SK-N-SH (cell line): ENCODE measurements around the gene HNRNPM. TPM values are rescaled to one million over a fixed set of nuclear protein-coding genes. Genes with fewer than 3 reads are reported as not detected.

Source experiments
- CTCF ChIA-PET: fragments of 300-600, 350-600 bp; formaldehyde crosslinking; extraction: SDS; loops from one replicate; lab custom pipeline; 2021; lab: Yijun Ruan, JAX
- POLR2A ChIA-PET: fragments of 350-600 bp; sonication (Branson Sonifier 250); formaldehyde crosslinking; extraction: SDS; loops from one replicate; lab custom pipeline; 2020; ENCODE audit warnings: antibody characterized with exemption, inconsistent platforms; lab: Yijun Ruan, JAX
- DNase-seq: peaks from one replicate; pipeline ENCODE4 v3.0.0; 2012
- H2AFZ ChIP-seq: fragments of 200-600 bp; sonication (generic); 2 replicates; pipeline ENCODE4 v1.8.1; 2016; ENCODE audit warnings: antibody characterized with exemption, mild to moderate bottlenecking, low read depth
- H3F3A ChIP-seq: fragments of 200-600 bp; sonication (generic); replicated peaks from 2 replicates; pipeline ENCODE3; 2016; ENCODE audit warnings: antibody characterized with exemption, mild to moderate bottlenecking; ENCODE audit not compliant: insufficient read depth
- H3K27ac ChIP-seq, 2 experiments: fragments of 200-500 bp in 1 of 2; fragments of 200-600 bp in 1 of 2; sonication (Bioruptor generic) in 1 of 2; sonication (generic), shearing (Covaris generic) in 1 of 2; 2 replicates each; pipeline versions ENCODE4 v1.5.1 to v1.6.1; 2014 to 2016; ENCODE audit warnings: low read depth in 2 of 2, inconsistent platforms in 1 of 2, low read length in 1 of 2, mild to moderate bottlenecking in 1 of 2, mixed read lengths in 1 of 2
- H3K27me3 ChIP-seq: fragments of 200-600 bp; sonication (generic), shearing (Covaris generic); 2 replicates; pipeline ENCODE4 v1.6.1; 2016; ENCODE audit warnings: mixed run types; ENCODE audit not compliant: insufficient read depth
- H3K36me3 ChIP-seq, 2 experiments: fragments of 200-500 bp in 1 of 2; fragments of 200-600 bp in 1 of 2; sonication (Bioruptor generic) in 1 of 2; sonication (generic) in 1 of 2; replicated peaks in 1 of 2; 2 replicates each; pipeline versions ENCODE3 to v1.5.1; 2014 to 2016; ENCODE audit warnings: low read length in 1 of 2, mild to moderate bottlenecking in 1 of 2; ENCODE audit not compliant: insufficient read depth in 2 of 2, control insufficient read depth in 1 of 2
- H3K4me1 ChIP-seq, 2 experiments: fragments of 200-500 bp in 1 of 2; fragments of 200-600 bp in 1 of 2; sonication (Bioruptor generic) in 1 of 2; sonication (generic), shearing (Covaris generic) in 1 of 2; 2 replicates each; pipeline versions ENCODE4 v1.5.1 to v1.6.1; 2014 to 2016; ENCODE audit warnings: low read depth in 1 of 2, low read length in 1 of 2, mixed run types in 1 of 2; ENCODE audit not compliant: insufficient read depth in 2 of 2, control insufficient read depth in 1 of 2
- H3K4me2 ChIP-seq: fragments of 200-600 bp; sonication (generic), shearing (Covaris generic); 2 replicates; pipeline ENCODE4 v1.6.1; 2017; ENCODE audit warnings: mixed run types
- H3K4me3 ChIP-seq, 2 experiments: fragments of 200-500 bp in 1 of 2; fragments of 200-600 bp in 1 of 2; sonication (Bioruptor generic) in 1 of 2; sonication (generic), shearing (Covaris generic) in 1 of 2; 2 replicates each; pipeline versions ENCODE4 v1.5.1 to v1.8.1; 2014 to 2016; ENCODE audit warnings: low read depth in 2 of 2, inconsistent platforms in 1 of 2, low read length in 1 of 2, mild to moderate bottlenecking in 1 of 2, mixed read lengths in 1 of 2, moderate library complexity in 1 of 2
- H3K79me2 ChIP-seq: fragments of 200-600 bp; sonication (generic); 2 replicates; pipeline ENCODE4 v1.8.1; 2017; ENCODE audit warnings: mild to moderate bottlenecking; ENCODE audit not compliant: insufficient read depth
- H3K9ac ChIP-seq: fragments of 200-600 bp; sonication (generic); 2 replicates; pipeline ENCODE4 v1.6.1; 2017; ENCODE audit warnings: mixed run types
- H3K9me2 ChIP-seq: fragments of 200-600 bp; sonication (generic); 2 replicates; pipeline ENCODE4 v1.6.1; 2017; ENCODE audit warnings: mixed run types
- H3K9me3 ChIP-seq: fragments of 200-600 bp; sonication (generic); 2 replicates; pipeline ENCODE4 v1.6.1; 2017; ENCODE audit warnings: mixed run types, mild to moderate bottlenecking, moderate library complexity
- H4K20me1 ChIP-seq: fragments of 200-600 bp; sonication (generic); 2 replicates; pipeline ENCODE4 v1.6.1; 2017; ENCODE audit warnings: mild to moderate bottlenecking, mixed run types; ENCODE audit not compliant: insufficient read depth
- EP300 ChIP-seq, 2 experiments: IDR thresholded peaks; 2 replicates each; pipeline versions ENCODE4 v1.4.0 to v1.6.1; 2012; ENCODE audit warnings: borderline replicate concordance in 1 of 2, low read depth in 1 of 2, low read length in 1 of 2
- FOSL2 ChIP-seq: IDR thresholded peaks from 2 replicates; pipeline ENCODE4 v1.4.0; 2012; ENCODE audit warnings: low read depth, mild to moderate bottlenecking, moderate library complexity, borderline replicate concordance
- GATA2 ChIP-seq: sonication (generic); formaldehyde crosslinking; IDR thresholded peaks from 2 replicates; pipeline ENCODE4 v1.5.0; 2020; ENCODE audit warnings: mild to moderate bottlenecking, missing genetic modification reagents
- JUND ChIP-seq: IDR thresholded peaks from 2 replicates; pipeline ENCODE4 v1.4.0; 2012
- POLR2AphosphoS5 ChIP-seq: IDR thresholded peaks from 2 replicates; pipeline ENCODE4 v1.6.1; 2012; ENCODE audit warnings: low read depth, low read length
- RCOR1 ChIP-seq: fragments of 150-350 bp; IDR thresholded peaks from 2 replicates; pipeline ENCODE4 v1.6.1; 2017; ENCODE audit warnings: antibody characterized with exemption, low read length
- RFX5 ChIP-seq: IDR thresholded peaks from 2 replicates; pipeline ENCODE4 v1.6.1; 2012; ENCODE audit warnings: mild to moderate bottlenecking, improper control_type of control experiment, low read length
- SMC3 ChIP-seq: IDR thresholded peaks from 2 replicates; pipeline ENCODE4 v1.6.1; 2012; ENCODE audit warnings: low read depth, low read length, improper control_type of control experiment
- TCF12 ChIP-seq: IDR thresholded peaks from 2 replicates; pipeline ENCODE4 v1.4.0; 2012
- YY1 ChIP-seq: IDR thresholded peaks from 2 replicates; pipeline ENCODE4 v1.4.0; 2012; ENCODE audit warnings: low read depth, mild to moderate bottlenecking
- ZBTB33 ChIP-seq: IDR thresholded peaks from 2 replicates; pipeline ENCODE4 v1.4.0; 2012; ENCODE audit warnings: low read depth, borderline replicate concordance
- WGBS: methylation state at CpG from one replicate; pipeline ENCODE4 v1.1.6; 2017; ENCODE audit warnings: low lambda C conversion rate; 5-methylcytosine and 5-hydroxymethylcytosine counted together
- polyA plus RNA-seq, 3 experiments: library from polyadenylated mRNA; depleted of rRNA; stranded (reverse); fragments of >200 nt; gene quantifications; 2 replicates each; pipeline ENCODE4 v1.2.3, GENCODE V29; 2012
- TF ChIP-seq, protein P1 (sequence below): IDR thresholded peaks from 2 replicates; pipeline ENCODE4; 2012
- TF ChIP-seq, protein P2 (sequence below): fragments of 150-350 bp; IDR thresholded peaks from 2 replicates; pipeline ENCODE4 v1.6.1; 2016; ENCODE audit warnings: mild to moderate bottlenecking, low read depth, low read length

HNRNPM gene
- polyA plus RNA-seq, 1 of the 3 experiments (the other 2 are of a cell fraction), result 205 TPM

DNA sequence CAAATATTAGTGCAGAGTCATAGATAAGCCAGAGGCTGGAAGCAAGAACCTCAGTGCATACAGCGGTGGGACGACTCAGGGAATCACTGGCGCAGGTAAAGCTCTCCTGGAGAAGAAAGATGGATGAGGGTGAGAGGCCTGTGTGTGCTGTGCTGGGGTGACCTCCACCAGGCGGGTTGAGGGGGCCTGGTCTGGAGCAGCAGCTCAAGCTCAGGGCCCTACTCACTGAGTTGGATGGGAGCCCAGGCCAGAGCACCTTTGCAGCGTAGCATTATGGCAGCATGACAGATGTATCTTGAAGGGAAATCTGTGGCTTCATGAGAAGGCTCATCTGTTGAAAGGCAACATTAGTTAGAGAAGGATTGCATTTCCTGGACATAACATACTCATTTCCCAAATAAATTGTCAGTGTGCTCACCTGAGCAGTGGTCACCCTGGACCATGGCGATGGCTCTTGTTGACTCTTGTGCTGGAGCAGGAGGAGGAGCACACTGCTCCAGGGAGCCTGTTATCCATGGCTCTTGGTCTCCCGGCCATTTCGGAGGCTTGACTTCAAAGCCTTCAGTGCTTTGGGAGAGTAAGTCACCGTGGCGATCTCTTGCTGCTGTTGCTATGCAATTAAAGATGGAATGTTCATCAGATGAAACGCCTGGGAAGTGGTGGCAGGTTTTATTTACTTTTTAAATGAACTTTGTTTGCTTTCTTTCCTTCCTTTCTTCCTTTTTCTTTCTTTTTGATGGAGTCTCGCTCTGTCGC lies 25.0 kb downstream of the HNRNPM start (continued):
- TF ChIP-seq TCF12 (no peak), POLR2AphosphoS5 (no peak)
- TF ChIP-seq, all 33 proteins: peak for 1

DNA sequence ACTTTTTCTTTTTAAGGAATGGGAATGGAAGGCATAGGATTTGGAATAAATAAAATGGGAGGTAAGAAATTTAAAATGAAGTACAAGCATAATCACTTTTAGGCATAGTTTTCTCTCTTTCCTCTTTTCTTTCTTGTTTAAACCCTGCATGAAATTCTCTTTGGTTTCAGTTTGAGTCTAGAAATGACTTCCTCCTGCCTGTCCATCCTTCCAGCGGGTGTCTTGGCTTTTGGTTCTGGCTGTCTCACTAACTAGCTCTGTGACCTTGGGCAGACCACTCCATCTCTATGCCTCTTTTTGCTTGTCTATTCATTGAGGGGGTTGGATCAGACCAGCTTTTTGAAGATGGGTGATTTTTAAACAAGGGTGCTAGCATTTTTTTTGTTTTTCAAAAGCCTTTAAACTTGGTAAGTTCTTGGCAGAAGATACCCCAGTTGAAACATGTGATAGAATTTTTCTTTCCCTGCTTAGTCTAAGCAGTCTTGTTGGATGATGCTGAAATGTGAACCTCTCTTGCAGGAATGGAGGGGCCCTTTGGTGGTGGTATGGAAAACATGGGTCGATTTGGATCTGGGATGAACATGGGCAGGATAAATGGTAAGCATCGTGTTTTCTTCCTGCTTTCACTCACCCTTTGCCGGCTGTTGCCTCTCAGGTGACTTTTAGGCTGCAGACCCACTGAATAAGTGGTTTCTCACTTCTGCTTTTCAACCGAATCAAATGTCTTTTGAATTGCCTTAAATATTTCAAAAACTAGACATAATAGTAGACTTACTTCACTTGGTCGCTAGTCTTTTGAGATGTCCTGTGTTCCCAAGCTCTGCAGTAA lies 29.1 kb downstream of the HNRNPM start:
- H3K9me3 ChIP-seq, result no peaks in the 10 kb centered on the region
- H3K4me3 ChIP-seq, result no peak overlapping the region
- TF ChIP-seq ZBTB33, result no peak
- TF ChIP-seq EP300 (IDR thresholded peaks at IDR 0.05; ENCODE audit: borderline replicate concordance in 1 of 2, low read depth in 1 of 2, low read length in 1 of 2), result no peak
- TF ChIP-seq RCOR1, result no peak
- no peak for TF ChIP-seq FOSL2
- TF ChIP-seq RFX5, result no peak
- TF ChIP-seq, protein P1, sequence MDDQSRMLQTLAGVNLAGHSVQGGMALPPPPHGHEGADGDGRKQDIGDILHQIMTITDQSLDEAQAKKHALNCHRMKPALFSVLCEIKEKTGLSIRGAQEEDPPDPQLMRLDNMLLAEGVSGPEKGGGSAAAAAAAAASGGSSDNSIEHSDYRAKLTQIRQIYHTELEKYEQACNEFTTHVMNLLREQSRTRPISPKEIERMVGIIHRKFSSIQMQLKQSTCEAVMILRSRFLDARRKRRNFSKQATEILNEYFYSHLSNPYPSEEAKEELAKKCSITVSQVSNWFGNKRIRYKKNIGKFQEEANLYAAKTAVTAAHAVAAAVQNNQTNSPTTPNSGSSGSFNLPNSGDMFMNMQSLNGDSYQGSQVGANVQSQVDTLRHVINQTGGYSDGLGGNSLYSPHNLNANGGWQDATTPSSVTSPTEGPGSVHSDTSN, result no peak
- TF ChIP-seq YY1, result no peak
- no peak for TF ChIP-seq GATA2 (CRISPR knock-in tag)
- no peak for TF ChIP-seq POLR2AphosphoS5
- TF ChIP-seq SMC3, result no peak
- TF ChIP-seq, protein P2, sequence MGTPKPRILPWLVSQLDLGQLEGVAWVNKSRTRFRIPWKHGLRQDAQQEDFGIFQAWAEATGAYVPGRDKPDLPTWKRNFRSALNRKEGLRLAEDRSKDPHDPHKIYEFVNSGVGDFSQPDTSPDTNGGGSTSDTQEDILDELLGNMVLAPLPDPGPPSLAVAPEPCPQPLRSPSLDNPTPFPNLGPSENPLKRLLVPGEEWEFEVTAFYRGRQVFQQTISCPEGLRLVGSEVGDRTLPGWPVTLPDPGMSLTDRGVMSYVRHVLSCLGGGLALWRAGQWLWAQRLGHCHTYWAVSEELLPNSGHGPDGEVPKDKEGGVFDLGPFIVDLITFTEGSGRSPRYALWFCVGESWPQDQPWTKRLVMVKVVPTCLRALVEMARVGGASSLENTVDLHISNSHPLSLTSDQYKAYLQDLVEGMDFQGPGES, result no peak
- TF ChIP-seq JUND, result no peak
- no peaks in the 10 kb centered on the region for H3K27me3 ChIP-seq
- H3K9me2 ChIP-seq, result no peaks in the 10 kb centered on the region
- no peak for DNase-seq
- peaks cover 0 to 14% of the 10 kb centered on the region in 2 experiments; a peak in 2 of 4 replicates for H3K4me1 ChIP-seq
- H3K4me2 ChIP-seq, result no peak overlapping the region
- H3K9ac ChIP-seq, result no peak overlapping the region
- 77% methylated on average over 6 of the region's 6 CpGs for WGBS
- peaks cover 13% of the 10 kb centered on the region for H3F3A ChIP-seq
- POLR2A ChIA-PET, result no interaction called here
- CTCF ChIA-PET, result interaction anchor here (0.6 kb wide), 1 partner anchor 9 kb away, joined by 3 read pairs; no protein-coding TSS in a partner anchor
- no peak overlapping the region for H2AFZ ChIP-seq
- H3K27ac ChIP-seq, result no peak overlapping the region
- peaks cover 81% of the 10 kb centered on the region for H3K79me2 ChIP-seq
- peaks cover 59% of the 10 kb centered on the region for H4K20me1 ChIP-seq
- H3K36me3 ChIP-seq, result peaks cover 73 to 76% of the 10 kb centered on the region in 2 experiments
